Urinary bladder (tissue), 4 donors: Measurements from ENCODE around the gene PCDHB5. TPM values are rescaled to one million over a fixed set of nuclear protein-coding genes. Genes with fewer than 3 reads are reported as not detected.
"Not testable (repeated sequence)": the region's sequence is repeated elsewhere in the genome, so short reads cannot be mapped to it uniquely, and the experiment has no call there.

Experiments
- DNase-seq: peaks from one replicate; pipeline ENCODE4 v3.0.0-alpha.2; 2015; ENCODE audit errors: extremely low spot score
- H3K27ac ChIP-seq: one replicate; pipeline ENCODE4 v1.5.1; 2013; ENCODE audit warnings: low read depth, mild to moderate bottlenecking, moderate library complexity
- H3K36me3 ChIP-seq: one replicate; pipeline ENCODE4 v1.6.1; 2013; ENCODE audit warnings: mild to moderate bottlenecking, moderate library complexity; ENCODE audit not compliant: insufficient read depth
- H3K4me1 ChIP-seq: one replicate; pipeline ENCODE4 v1.6.1; 2013; ENCODE audit warnings: mild to moderate bottlenecking, moderate library complexity; ENCODE audit not compliant: insufficient read depth
- H3K4me3 ChIP-seq: one replicate; pipeline ENCODE4 v1.5.1; 2013; ENCODE audit warnings: low read depth, low read length
- WGBS: extraction: QIAGEN DNeasy Blood & Tissue Kit; methylation state at CpG from one replicate; pipeline ENCODE4 v1.1.7; 2013; 5-methylcytosine and 5-hydroxymethylcytosine counted together
- polyA plus RNA-seq: library from polyadenylated mRNA; stranded (reverse); fragments of 200-250 nt; gene quantifications from one replicate; pipeline ENCODE4 v1.2.3, GENCODE V29; 2013
- total RNA-seq: library from RNA; depleted of rRNA; stranded (reverse); fragments of >200 nt; gene quantifications from one replicate; pipeline ENCODE4 v1.2.3, GENCODE V29; 2014
- donor health status: healthy with polysubstance abuse.
- donor health status: healthy.

Gene PCDHB5
- total RNA-seq, result 7.0 TPM
- polyA plus RNA-seq, result 9.0 TPM

- 16% methylated on average over 22 of the region's 22 CpGs for WGBS
- Histone ChIP-seq H3K4me1 (no peaks in the 10 kb centered on the region), H3K36me3 (no peaks in the 10 kb centered on the region), H3K27ac (no peak within 1 kb of the TSS), H3K4me3 (peak within 1 kb of the TSS; percentile 15)
- DNase-seq, result no peak
Measured at GRCh38 chr5:141135030-141135717, at the start of gene PCDHB5. Gene PCDHB5, plus strand, starts transcription at chr5:141135206. Its CDS starts 229 bp downstream, at chr5:141135435.

DNA sequence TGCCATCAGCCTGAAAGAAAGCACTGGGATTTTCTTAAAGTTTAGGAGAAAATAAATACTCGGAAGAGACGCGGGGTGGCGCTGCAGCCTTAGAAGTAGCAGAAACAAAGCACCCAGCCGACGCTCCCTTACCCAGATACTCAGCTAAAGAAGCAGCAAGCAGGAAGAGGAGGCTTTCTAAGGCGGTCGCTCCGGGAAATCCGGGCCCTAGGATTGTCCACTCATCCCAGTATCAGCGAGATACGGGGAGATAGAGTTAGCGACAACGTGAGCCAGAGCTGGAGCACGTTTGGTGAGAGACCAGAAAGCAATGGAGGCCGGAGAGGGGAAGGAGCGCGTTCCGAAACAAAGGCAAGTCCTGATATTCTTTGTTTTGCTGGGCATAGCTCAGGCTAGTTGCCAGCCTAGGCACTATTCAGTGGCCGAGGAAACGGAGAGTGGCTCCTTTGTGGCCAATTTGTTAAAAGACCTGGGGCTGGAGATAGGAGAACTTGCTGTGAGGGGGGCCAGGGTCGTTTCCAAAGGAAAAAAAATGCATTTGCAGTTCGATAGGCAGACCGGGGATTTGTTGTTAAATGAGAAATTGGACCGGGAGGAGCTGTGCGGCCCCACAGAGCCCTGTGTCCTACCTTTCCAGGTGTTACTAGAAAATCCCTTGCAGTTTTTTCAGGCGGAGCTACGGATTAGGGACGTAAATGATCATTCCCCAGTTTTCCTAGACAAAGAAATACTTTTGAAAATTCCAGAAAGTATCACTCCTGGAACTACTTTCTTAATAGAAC lies 40.3 kb upstream of the PCDHB5 start, which contains the start of gene PCDHB2:
Gene PCDHB2, plus strand, starts transcription at position 135 of the 782 bp plus-strand sequence. Its CDS starts 176 bp downstream, at position 311.
- no peak for DNase-seq
- WGBS, result 13% methylated on average over 29 of the region's 29 CpGs

DNA sequence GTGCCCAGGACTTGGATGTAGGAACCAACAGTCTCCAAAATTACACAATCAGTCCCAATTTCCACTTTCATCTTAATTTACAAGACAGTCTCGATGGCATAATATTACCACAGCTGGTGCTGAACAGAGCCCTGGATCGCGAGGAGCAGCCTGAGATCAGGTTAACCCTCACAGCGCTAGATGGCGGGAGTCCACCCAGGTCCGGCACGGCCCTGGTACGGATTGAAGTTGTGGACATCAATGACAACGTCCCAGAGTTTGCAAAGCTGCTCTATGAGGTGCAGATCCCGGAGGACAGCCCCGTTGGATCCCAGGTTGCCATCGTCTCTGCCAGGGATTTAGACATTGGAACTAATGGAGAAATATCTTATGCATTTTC lies 39.8 kb upstream of the PCDHB5 start:
- WGBS, result 40% methylated on average over 12 of the region's 12 CpGs
- Histone ChIP-seq H3K36me3 (no peaks in the 10 kb centered on the region), H3K4me3 (no peak overlapping the region), H3K27ac (no peak overlapping the region), H3K4me1 (no peaks in the 10 kb centered on the region)
- DNase-seq, result no peak

More for the DNA sequence above, 40.3 kb upstream of the PCDHB5 start, which contains the start of gene PCDHB2:
- H3K27ac ChIP-seq, result no peak within 1 kb of the TSS
- H3K4me1 ChIP-seq, result no peaks in the 10 kb centered on the region
- peak within 1 kb of the TSS; percentile 30 for H3K4me3 ChIP-seq
- H3K36me3 ChIP-seq, result no peaks in the 10 kb centered on the region

DNA sequence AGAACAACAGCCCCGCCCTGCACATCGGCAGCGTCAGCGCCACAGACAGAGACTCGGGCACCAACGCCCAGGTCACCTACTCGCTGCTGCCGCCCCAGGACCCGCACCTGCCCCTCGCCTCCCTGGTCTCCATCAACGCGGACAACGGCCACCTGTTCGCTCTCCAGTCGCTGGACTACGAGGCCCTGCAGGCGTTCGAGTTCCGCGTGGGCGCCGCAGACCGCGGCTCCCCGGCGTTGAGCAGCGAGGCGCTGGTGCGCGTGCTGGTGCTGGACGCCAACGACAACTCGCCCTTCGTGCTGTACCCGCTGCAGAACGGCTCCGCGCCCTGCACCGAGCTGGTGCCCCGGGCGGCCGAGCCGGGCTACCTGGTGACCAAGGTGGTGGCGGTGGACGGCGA lies 38.8 kb upstream of the PCDHB5 start:
- DNase-seq, H3K36me3 ChIP-seq, H3K4me3 ChIP-seq, H3K4me1 ChIP-seq, H3K27ac ChIP-seq: not testable (repeated sequence)
- 37% methylated on average over 28 of the region's 46 CpGs for WGBS

GRCh38 chr5:141096586-141096985 lies 38.4 kb upstream of the PCDHB5 start:
- not testable (repeated sequence) for H3K4me3 ChIP-seq
- 36% methylated on average over 34 of the region's 38 CpGs for WGBS

DNA sequence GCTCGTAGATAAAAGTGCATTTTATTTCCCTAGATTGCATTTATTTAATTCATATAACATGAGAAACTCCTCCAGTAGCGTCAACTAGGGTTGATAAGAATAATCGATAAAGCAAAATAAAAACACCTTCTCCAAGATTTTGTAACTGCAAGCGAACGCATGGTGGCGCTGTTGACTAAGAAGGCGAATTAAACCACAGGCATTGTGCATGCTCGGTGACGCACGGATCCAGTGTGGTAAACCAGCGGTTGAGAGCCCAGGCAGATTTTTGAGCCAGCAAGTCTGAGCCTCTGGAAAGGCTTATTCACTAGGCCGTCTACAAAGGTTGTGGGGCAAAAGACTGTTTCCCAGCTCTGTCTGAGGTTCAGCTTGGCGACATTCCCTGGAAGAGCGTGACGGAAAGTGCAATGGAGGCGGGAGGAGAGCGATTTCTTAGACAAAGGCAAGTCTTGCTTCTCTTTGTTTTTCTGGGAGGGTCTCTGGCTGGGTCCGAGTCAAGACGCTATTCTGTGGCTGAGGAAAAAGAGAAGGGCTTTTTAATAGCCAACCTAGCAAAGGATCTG lies 34.7 kb upstream of the PCDHB5 start, which contains the start of gene PCDHB3:
Gene PCDHB3, plus strand, starts transcription at position 231 of the 563 bp plus-strand sequence. Its CDS starts 177 bp downstream, at position 408.
- no peak for DNase-seq
- H3K4me3 ChIP-seq, result peak within 1 kb of the TSS; percentile 7
- no peaks in the 10 kb centered on the region for H3K36me3 ChIP-seq
- no peaks in the 10 kb centered on the region for H3K4me1 ChIP-seq
- 18% methylated on average over 19 of the region's 19 CpGs for whole genome bisulfite sequencing
- no peak within 1 kb of the TSS for H3K27ac ChIP-seq

More at GRCh38 chr5:141096586-141096985, 38.4 kb upstream of the PCDHB5 start:
- H3K36me3 ChIP-seq, H3K27ac ChIP-seq, H3K4me1 ChIP-seq, DNase-seq: not testable (repeated sequence)

DNA sequence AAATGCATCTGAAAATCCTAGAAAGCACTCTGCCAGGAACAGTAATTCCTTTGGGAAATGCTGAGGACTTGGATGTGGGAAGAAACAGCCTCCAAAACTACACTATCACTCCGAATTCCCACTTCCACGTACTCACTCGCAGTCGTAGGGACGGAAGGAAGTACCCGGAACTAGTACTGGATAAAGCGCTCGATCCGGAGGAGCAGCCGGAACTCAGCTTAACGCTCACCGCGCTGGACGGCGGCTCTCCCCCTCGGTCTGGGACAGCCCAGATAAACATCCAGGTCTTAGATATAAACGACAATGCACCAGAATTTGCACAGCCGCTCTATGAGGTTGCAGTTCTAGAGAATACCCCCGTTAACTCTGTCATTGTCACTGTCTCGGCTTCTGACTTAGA lies 33.9 kb upstream of the PCDHB5 start:
- Histone ChIP-seq H3K27ac (no peak overlapping the region), H3K4me1 (no peaks in the 10 kb centered on the region), H3K4me3 (peak overlapping the region; percentile 7), H3K36me3 (no peaks in the 10 kb centered on the region)
- WGBS, result 34% methylated on average over 20 of the region's 20 CpGs
- DNase-seq, result no peak

GRCh38 chr5:141102070-141102469 lies 32.9 kb upstream of the PCDHB5 start:
- not testable (repeated sequence) for H3K36me3 ChIP-seq, H3K4me1 ChIP-seq
- WGBS, result 40% methylated on average over 37 of the region's 39 CpGs

DNA sequence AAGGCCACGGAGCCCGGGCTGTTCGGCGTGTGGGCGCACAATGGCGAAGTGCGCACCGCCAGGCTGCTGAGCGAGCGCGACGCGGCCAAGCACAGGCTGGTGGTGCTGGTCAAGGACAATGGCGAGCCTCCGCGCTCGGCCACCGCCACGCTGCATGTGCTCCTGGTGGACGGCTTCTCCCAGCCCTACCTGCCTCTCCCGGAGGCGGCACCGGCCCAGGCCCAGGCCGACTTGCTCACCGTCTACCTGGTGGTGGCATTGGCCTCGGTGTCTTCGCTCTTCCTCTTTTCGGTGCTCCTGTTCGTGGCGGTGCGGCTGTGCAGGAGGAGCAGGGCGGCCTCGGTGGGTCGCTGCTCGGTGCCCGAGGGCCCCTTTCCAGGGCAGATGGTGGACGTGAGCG lies 32.5 kb upstream of the PCDHB5 start:
- not testable (repeated sequence) for H3K4me3 ChIP-seq, H3K36me3 ChIP-seq, H3K27ac ChIP-seq, H3K4me1 ChIP-seq, DNase-seq
- WGBS, result 35% methylated on average over 34 of the region's 38 CpGs

More at GRCh38 chr5:141102070-141102469, 32.9 kb upstream of the PCDHB5 start:
- DNase-seq, H3K4me3 ChIP-seq, H3K27ac ChIP-seq: not testable (repeated sequence)

DNA sequence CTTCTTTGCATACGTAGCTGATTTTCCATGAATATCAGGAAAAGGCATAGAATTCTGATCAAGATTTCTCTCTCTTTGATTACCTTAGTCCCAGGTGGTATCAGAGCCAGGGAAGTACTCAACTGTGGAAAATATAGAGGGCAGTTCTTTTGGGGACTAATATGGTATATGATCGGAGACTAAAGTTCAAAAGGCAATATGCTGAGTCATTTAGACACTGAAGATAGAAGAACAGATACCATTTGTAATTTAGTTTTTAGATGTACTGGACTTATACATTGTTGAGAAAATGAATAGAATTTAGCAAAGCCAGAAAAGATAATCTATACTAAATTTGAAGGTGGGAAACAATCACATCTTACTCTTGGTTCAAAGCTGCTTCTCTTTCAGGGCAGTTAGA lies 29.7 kb upstream of the PCDHB5 start:
- Histone ChIP-seq H3K4me3 (no peak overlapping the region), H3K27ac (no peak overlapping the region), H3K36me3 (no peaks in the 10 kb centered on the region), H3K4me1 (no peaks in the 10 kb centered on the region)
- WGBS, result 90% methylated on average over 2 of the region's 2 CpGs
- no peak for DNase-seq

GRCh38 chr5:141119250-141119649 lies 15.8 kb upstream of the PCDHB5 start:
- Histone ChIP-seq H3K27ac (no peak overlapping the region), H3K4me3 (no peak overlapping the region), H3K4me1 (no peaks in the 10 kb centered on the region), H3K36me3 (no peaks in the 10 kb centered on the region)
- 39% methylated on average over 2 of the region's 2 CpGs for WGBS
- DNase-seq, result no peak

DNA sequence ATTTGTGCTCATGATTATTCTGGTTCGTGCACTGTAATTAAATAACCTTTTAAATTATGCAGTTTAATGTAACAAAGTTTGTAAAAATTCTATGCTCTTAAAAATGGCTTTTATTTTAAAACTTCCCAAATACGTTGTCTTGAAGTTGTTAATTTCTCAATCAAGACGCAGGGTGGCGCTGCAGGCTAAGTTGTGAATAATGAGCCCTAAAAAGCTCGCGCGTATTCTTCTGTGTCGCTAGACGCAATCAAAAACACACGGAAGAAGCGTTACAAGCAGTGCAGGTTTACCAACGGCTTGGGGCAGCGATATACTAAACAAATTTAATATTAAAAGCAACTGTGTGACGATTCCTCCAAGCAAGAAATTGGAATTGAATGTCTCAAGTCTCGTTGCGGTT lies 13.4 kb upstream of the PCDHB5 start, which contains the start of gene PCDHB4:
Gene PCDHB4, plus strand, starts transcription at position 256 of the 400 bp plus-strand sequence. CDS start 181 bp downstream, outside the sequence.
- Histone ChIP-seq H3K27ac (no peak within 1 kb of the TSS), H3K4me3 (peak within 1 kb of the TSS; percentile 22), H3K4me1 (no peaks in the 10 kb centered on the region), H3K36me3 (no peaks in the 10 kb centered on the region)
- 16% methylated on average over 16 of the region's 16 CpGs for WGBS
- no peak for DNase-seq

- Histone ChIP-seq H3K4me1 (no peaks in the 10 kb centered on the region), H3K27ac (no peak overlapping the region), H3K4me3 (no peak overlapping the region), H3K36me3 (no peaks in the 10 kb centered on the region)
- DNase-seq, result no peak
- 38% methylated on average over 12 of the region's 12 CpGs for whole genome bisulfite sequencing
Measured at GRCh38 chr5:141121985-141122384, 13.0 kb upstream of the PCDHB5 start.
